ENCODE measurements around the gene AHNAK. TPM values are rescaled to one million over a fixed set of nuclear protein-coding genes. Genes with fewer than 3 reads are reported as not detected.
"Not testable (repeated sequence)": the region's sequence is repeated elsewhere in the genome, so short reads cannot be mapped to it uniquely, and the experiment has no call there.

The AHNAK gene
- polyA plus RNA-seq, 12 donors: 101 to 395 (median 301) TPM

- no peak for DNase-seq
Observed at GRCh38 chr11:62499944-62500649, 46.5 kb downstream of the AHNAK start.

- DNase-seq: not testable (repeated sequence)
Observed at GRCh38 chr11:62499311-62499943, 47.2 kb downstream of the AHNAK start.

- no peak for DNase-seq
Observed at GRCh38 chr11:62498492-62499286, 47.9 kb downstream of the AHNAK start.

- no peak for DNase-seq
Observed at GRCh38 chr11:62498031-62498430, 48.6 kb downstream of the AHNAK start.

GRCh38 chr11:62497132-62497801, 49.3 kb downstream of the AHNAK start:
- no peak for DNase-seq

GRCh38 chr11:62496676-62497075, 49.9 kb downstream of the AHNAK start:
- DNase-seq: no peak

GRCh38 chr11:62494246-62494645, 52.4 kb downstream of the AHNAK start:
- no peak for DNase-seq

GRCh38 chr11:62493801-62494200, 52.8 kb downstream of the AHNAK start:
- DNase-seq: no peak

- no peak for DNase-seq
Observed at GRCh38 chr11:62492586-62492985, 54.0 kb downstream of the AHNAK start.

- DNase-seq: no peak
Observed at GRCh38 chr11:62491571-62492329, 54.9 kb downstream of the AHNAK start.

- no peak for DNase-seq
Observed at GRCh38 chr11:62489204-62489603, 57.4 kb downstream of the AHNAK start.

- no peak for DNase-seq
Observed at GRCh38 chr11:62487738-62488551, 58.7 kb downstream of the AHNAK start.

- DNase-seq: no peak
Observed at GRCh38 chr11:62487136-62487535, 59.5 kb downstream of the AHNAK start.

- no peak for DNase-seq
Observed at GRCh38 chr11:62484352-62484751, 62.3 kb downstream of the AHNAK start.

- no peak for DNase-seq
Observed at GRCh38 chr11:62482753-62483152, 63.9 kb downstream of the AHNAK start.

- no peak for DNase-seq
Observed at GRCh38 chr11:62479631-62480201, 66.9 kb downstream of the AHNAK start.

GRCh38 chr11:62477927-62478326, 68.7 kb downstream of the AHNAK start:
- DNase-seq: no peak

- no peak for DNase-seq
Observed at GRCh38 chr11:62472063-62472884, 74.3 kb downstream of the AHNAK start.

- DNase-seq: no peak
Observed at GRCh38 chr11:62471603-62472002, 75.0 kb downstream of the AHNAK start.
